Activated naive CD8-positive, alpha-beta T cell treated with anti-CD3 and anti-CD28 coated beads for 36 hours (primary cell): ENCODE data around the gene PGAM5. TPM values are rescaled to one million over a fixed set of nuclear protein-coding genes. Genes with fewer than 3 reads are reported as not detected.

ENCODE experiments used
- DNase-seq: peaks from one replicate; pipeline ENCODE4 v3.0.0; 2021
- H3K27ac Mint-ChIP-seq: one replicate; pipeline ENCODE4 v1.8.0; 2022; ENCODE audit warnings: mild to moderate bottlenecking, moderate library complexity, mixed read lengths
- H3K27me3 Mint-ChIP-seq: one replicate; pipeline ENCODE4 v1.8.0; 2022; ENCODE audit warnings: mild to moderate bottlenecking, mixed read lengths
- H3K36me3 Mint-ChIP-seq: one replicate; pipeline ENCODE4 v1.8.0; 2021; ENCODE audit warnings: mild to moderate bottlenecking, mixed read lengths
- H3K4me1 Mint-ChIP-seq: one replicate; pipeline ENCODE4 v1.8.0; 2021; ENCODE audit warnings: mixed read lengths
- H3K4me3 Mint-ChIP-seq: one replicate; pipeline ENCODE4 v1.8.0; 2022; ENCODE audit warnings: mild to moderate bottlenecking, moderate library complexity, mixed read lengths
- H3K9me3 Mint-ChIP-seq: one replicate; pipeline ENCODE4 v1.8.0; 2022; ENCODE audit warnings: mixed read lengths
- total RNA-seq, 2 experiments: library from RNA; stranded (reverse); gene quantifications; one replicate each; pipeline ENCODE4 v1.2.3, GENCODE V29; 2021

Gene PGAM5
- total RNA-seq, 2 experiments from 2014 or later = 102 to 105 TPM

- H3K36me3 Mint-ChIP-seq = peaks cover 37% of the 10 kb centered on the region
- no peak overlapping the region for H3K4me3 Mint-ChIP-seq
- H3K27me3 Mint-ChIP-seq = no peaks in the 10 kb centered on the region
- no peak for DNase-seq
- peaks cover 11% of the 10 kb centered on the region for H3K4me1 Mint-ChIP-seq
- H3K9me3 Mint-ChIP-seq = peaks cover 11% of the 10 kb centered on the region
- no peak overlapping the region for H3K27ac Mint-ChIP-seq
These were observed 2.5 kb upstream of the PGAM5 start for GRCh38 chr12:132708150-132708549.

GRCh38 chr12:132710043-132710404 lies 618 bp upstream of the PGAM5 start:
- Mint-ChIP-seq H3K9me3 (peaks cover 11% of the 10 kb centered on the region), H3K4me3 (peak overlapping the region; percentile 81), H3K36me3 (peaks cover 32% of the 10 kb centered on the region), H3K4me1 (peaks cover 17% of the 10 kb centered on the region), H3K27me3 (no peaks in the 10 kb centered on the region), H3K27ac (peak overlapping the region; percentile 80)
- no peak for DNase-seq

GRCh38 chr12:132711080-132711843 lies 620 bp downstream of the PGAM5 start:
- Mint-ChIP-seq H3K9me3 (peaks cover 10% of the 10 kb centered on the region), H3K36me3 (peaks cover 32% of the 10 kb centered on the region), H3K4me1 (peaks cover 17% of the 10 kb centered on the region), H3K27ac (peak overlapping the region; percentile 72), H3K27me3 (no peaks in the 10 kb centered on the region), H3K4me3 (peak overlapping the region; percentile 89)
- DNase-seq = peak; percentile 43

GRCh38 chr12:132713123-132713522 lies 2.5 kb downstream of the PGAM5 start:
- Mint-ChIP-seq H3K27me3 (no peaks in the 10 kb centered on the region), H3K36me3 (peaks cover 27% of the 10 kb centered on the region), H3K4me1 (peaks cover 17% of the 10 kb centered on the region), H3K27ac (peak overlapping the region; percentile 11), H3K9me3 (peaks cover 4% of the 10 kb centered on the region), H3K4me3 (no peak overlapping the region)
- no peak for DNase-seq

GRCh38 chr12:132715874-132716273 lies 5.2 kb downstream of the PGAM5 start:
- no peaks in the 10 kb centered on the region for H3K9me3 Mint-ChIP-seq
- H3K36me3 Mint-ChIP-seq = peaks cover 25% of the 10 kb centered on the region
- no peak overlapping the region for H3K27ac Mint-ChIP-seq
- H3K4me3 Mint-ChIP-seq = no peak overlapping the region
- no peaks in the 10 kb centered on the region for H3K27me3 Mint-ChIP-seq
- H3K4me1 Mint-ChIP-seq = peaks cover 11% of the 10 kb centered on the region
- no peak for DNase-seq

- Mint-ChIP-seq H3K27ac (no peak overlapping the region), H3K27me3 (no peaks in the 10 kb centered on the region), H3K36me3 (peaks cover 23% of the 10 kb centered on the region), H3K4me1 (peaks cover 11% of the 10 kb centered on the region), H3K4me3 (no peak overlapping the region), H3K9me3 (no peaks in the 10 kb centered on the region)
- DNase-seq = no peak
These were observed 5.7 kb downstream of the PGAM5 start for GRCh38 chr12:132716356-132716755.

GRCh38 chr12:132717011-132717410 lies 6.4 kb downstream of the PGAM5 start:
- Mint-ChIP-seq H3K4me1 (peaks cover 11% of the 10 kb centered on the region), H3K4me3 (no peak overlapping the region), H3K36me3 (peaks cover 23% of the 10 kb centered on the region), H3K9me3 (no peaks in the 10 kb centered on the region), H3K27me3 (no peaks in the 10 kb centered on the region), H3K27ac (no peak overlapping the region)
- no peak for DNase-seq

GRCh38 chr12:132717531-132718387 lies 7.1 kb downstream of the PGAM5 start:
- no peak overlapping the region for H3K27ac Mint-ChIP-seq
- peaks cover 9% of the 10 kb centered on the region for H3K4me1 Mint-ChIP-seq
- H3K36me3 Mint-ChIP-seq = peaks cover 20% of the 10 kb centered on the region
- no peaks in the 10 kb centered on the region for H3K9me3 Mint-ChIP-seq
- H3K4me3 Mint-ChIP-seq = no peak overlapping the region
- no peaks in the 10 kb centered on the region for H3K27me3 Mint-ChIP-seq
- no peak for DNase-seq

GRCh38 chr12:132718644-132719043 lies 8.0 kb downstream of the PGAM5 start:
- H3K9me3 Mint-ChIP-seq = no peaks in the 10 kb centered on the region
- H3K27ac Mint-ChIP-seq = no peak overlapping the region
- H3K27me3 Mint-ChIP-seq = no peaks in the 10 kb centered on the region
- H3K4me3 Mint-ChIP-seq = no peak overlapping the region
- H3K4me1 Mint-ChIP-seq = peaks cover 3% of the 10 kb centered on the region
- H3K36me3 Mint-ChIP-seq = peaks cover 23% of the 10 kb centered on the region
- DNase-seq = no peak

- no peak overlapping the region for H3K4me3 Mint-ChIP-seq
- peaks cover 6% of the 10 kb centered on the region for H3K4me1 Mint-ChIP-seq
- H3K36me3 Mint-ChIP-seq = peaks cover 26% of the 10 kb centered on the region
- H3K27ac Mint-ChIP-seq = peak overlapping the region; percentile 62
- no peaks in the 10 kb centered on the region for H3K27me3 Mint-ChIP-seq
- H3K9me3 Mint-ChIP-seq = no peaks in the 10 kb centered on the region
- no peak for DNase-seq
These were observed 8.7 kb downstream of the PGAM5 start for GRCh38 chr12:132719141-132719953.

- no peak overlapping the region for H3K4me3 Mint-ChIP-seq
- DNase-seq = no peak
- peaks cover 24% of the 10 kb centered on the region for H3K36me3 Mint-ChIP-seq
- H3K9me3 Mint-ChIP-seq = no peaks in the 10 kb centered on the region
- peaks cover 5% of the 10 kb centered on the region for H3K4me1 Mint-ChIP-seq
- no peak overlapping the region for H3K27ac Mint-ChIP-seq
- no peaks in the 10 kb centered on the region for H3K27me3 Mint-ChIP-seq
These were observed 9.3 kb downstream of the PGAM5 start for GRCh38 chr12:132719954-132720324.

- H3K4me1 Mint-ChIP-seq = peaks cover 5% of the 10 kb centered on the region
- H3K9me3 Mint-ChIP-seq = no peaks in the 10 kb centered on the region
- no peaks in the 10 kb centered on the region for H3K27me3 Mint-ChIP-seq
- peaks cover 21% of the 10 kb centered on the region for H3K36me3 Mint-ChIP-seq
- H3K27ac Mint-ChIP-seq = peak overlapping the region; percentile 16
- H3K4me3 Mint-ChIP-seq = no peak overlapping the region
- DNase-seq = no peak
These were observed 10.1 kb downstream of the PGAM5 start for GRCh38 chr12:132720606-132721345.

- peak overlapping the region; percentile 3 for H3K27ac Mint-ChIP-seq
- H3K4me3 Mint-ChIP-seq = no peak overlapping the region
- H3K36me3 Mint-ChIP-seq = peaks cover 30% of the 10 kb centered on the region
These were observed 12.5 kb downstream of the PGAM5 start for GRCh38 chr12:132723015-132723763.

GRCh38 chr12:132723764-132724140 lies 13.1 kb downstream of the PGAM5 start:
- Mint-ChIP-seq H3K27ac (peak overlapping the region; percentile 3), H3K9me3 (no peaks in the 10 kb centered on the region), H3K36me3 (peaks cover 35% of the 10 kb centered on the region), H3K4me1 (peaks cover 5% of the 10 kb centered on the region), H3K27me3 (no peaks in the 10 kb centered on the region), H3K4me3 (no peak overlapping the region)
- DNase-seq = no peak

More at GRCh38 chr12:132723015-132723763, 12.5 kb downstream of the PGAM5 start:
- Mint-ChIP-seq H3K27me3 (no peaks in the 10 kb centered on the region), H3K9me3 (no peaks in the 10 kb centered on the region), H3K4me1 (peaks cover 5% of the 10 kb centered on the region)
- DNase-seq = no peak
